HepG2 (cell line): ENCODE data around the gene SPRTN. TPM values are rescaled to one million over a fixed set of nuclear protein-coding genes. Genes with fewer than 3 reads are reported as not detected.

Experiments used
- ATAC-seq: fragments of 200-7000 bp; cut with Tn5 transposase; 3 replicates; pipeline ENCODE4 v1.9.1; 2020; ENCODE audit warnings: mild to moderate bottlenecking, moderate library complexity
- BruUV-seq: library from RNA; stranded (reverse); fragments of 400-500 nt; replicated peaks from 2 replicates; lab custom pipeline; 2021; lab: Mats Ljungman, UMichigan
- CTCF ChIA-PET: fragments of 300-600 bp; formaldehyde crosslinking; extraction: SDS; loops from one replicate; lab custom pipeline; 2021; ENCODE audit warnings: low total read pairs, inconsistent platforms, low intra/inter-chr PET ratio; lab: Yijun Ruan, JAX
- POLR2A ChIA-PET: fragments of 350-600 bp; sonication (Branson Sonifier 250); formaldehyde crosslinking; loops from one replicate; lab custom pipeline; 2020; ENCODE audit warnings: antibody characterized with exemption, inconsistent platforms; lab: Yijun Ruan, JAX
- DNase-seq: peaks from one replicate; pipeline ENCODE4 v3.0.0-alpha.2; 2015; ENCODE audit warnings: low spot score
- FAIRE-seq: peaks from 3 replicates; lab custom pipeline; 2011; peaks lifted over from hg19 to GRCh38; lab: Jason Lieb, UNC
- H2AFZ ChIP-seq: one replicate; pipeline ENCODE4 v1.6.1; 2011; ENCODE audit warnings: low read length, inconsistent platforms
- H3K27ac ChIP-seq: fragments of 300-600 bp; 3 replicates; pipeline ENCODE4 v1.8.0; 2011; ENCODE audit warnings: mixed run types, mild to moderate bottlenecking, mixed read lengths, low read length, inconsistent platforms; ENCODE audit not compliant: insufficient read depth; ENCODE audit errors: extremely low read length
- H3K27me3 ChIP-seq, 2 experiments: fragments of 200-600 bp in 1 of 2; 2 replicates in 1 of 2; 3 replicates in 1 of 2; pipeline versions ENCODE4 v1.6.0 to v1.8.0; 2011; ENCODE audit warnings: low read length in 2 of 2, mild to moderate bottlenecking in 2 of 2, moderate library complexity in 2 of 2, inconsistent platforms in 1 of 2; ENCODE audit not compliant: insufficient read depth in 2 of 2, control insufficient read depth in 1 of 2
- H3K36me3 ChIP-seq, 2 experiments: fragments of 200-600 bp in 1 of 2; replicated peaks in 1 of 2; 2 replicates in 1 of 2; 3 replicates in 1 of 2; pipeline versions ENCODE4 v1.5.1 to v1.8.0; 2011; ENCODE audit warnings: low read length in 2 of 2, inconsistent platforms in 1 of 2; ENCODE audit not compliant: insufficient read depth in 2 of 2, control insufficient read depth in 1 of 2
- H3K4me1 ChIP-seq: 2 replicates; pipeline ENCODE4 v1.5.1; 2012; ENCODE audit warnings: low read length, inconsistent platforms; ENCODE audit not compliant: insufficient read depth
- H3K4me2 ChIP-seq: 2 replicates; pipeline ENCODE4 v1.6.0; 2011; ENCODE audit warnings: low read depth, low read length, inconsistent platforms
- H3K4me3 ChIP-seq, 3 experiments: fragments of 200-600 bp in 1 of 3; sonication (generic), shearing (Covaris generic) in 1 of 3; replicated peaks in 1 of 3; 2 replicates each; pipeline ENCODE4 v1.5.1; 2011 to 2016; ENCODE audit warnings: low read length in 3 of 3, inconsistent platforms in 2 of 3, low read depth in 2 of 3, mild to moderate bottlenecking in 2 of 3, control low read depth in 1 of 3, mixed read lengths in 1 of 3; ENCODE audit not compliant: insufficient read depth in 1 of 3
- H3K79me2 ChIP-seq: one replicate; pipeline ENCODE4 v1.6.1; 2011; ENCODE audit warnings: low read length, inconsistent platforms; ENCODE audit not compliant: insufficient read depth
- H3K9ac ChIP-seq: 2 replicates; pipeline ENCODE4 v1.6.0; 2011; ENCODE audit warnings: mild to moderate bottlenecking, low read depth, low read length, inconsistent platforms; ENCODE audit not compliant: insufficient read depth
- H3K9me3 ChIP-seq: 2 replicates; pipeline ENCODE4 v1.5.1; 2012; ENCODE audit warnings: mild to moderate bottlenecking, low read length
- H4K20me1 ChIP-seq: 2 replicates; pipeline ENCODE4 v1.6.0; 2011; ENCODE audit warnings: inconsistent platforms, mild to moderate bottlenecking, low read length, moderate library complexity; ENCODE audit not compliant: insufficient read depth
- ARNTL ChIP-seq: sonication (generic); formaldehyde crosslinking; IDR thresholded peaks from 2 replicates; pipeline ENCODE4 v1.4.0; 2020; ENCODE audit warnings: mild to moderate bottlenecking, missing genetic modification reagents
- BHLHE40 ChIP-seq: IDR thresholded peaks from 2 replicates; pipeline ENCODE4 v1.6.1; 2011; ENCODE audit warnings: low read length, improper control_type of control experiment
- CBFB ChIP-seq: sonication (generic); formaldehyde crosslinking; IDR thresholded peaks from 2 replicates; pipeline ENCODE4 v1.4.0; 2020; ENCODE audit warnings: missing genetic modification reagents
- CBX5 ChIP-seq: sonication (generic); formaldehyde crosslinking; IDR thresholded peaks from 2 replicates; pipeline ENCODE4 v1.4.0; 2020; ENCODE audit warnings: missing genetic modification reagents, borderline replicate concordance
- CSRNP1 ChIP-seq: sonication (generic); formaldehyde crosslinking; IDR thresholded peaks from 2 replicates; pipeline ENCODE4 v1.8.1; 2023; ENCODE audit warnings: mild to moderate bottlenecking, missing genetic modification reagents
- FOXO1 ChIP-seq: sonication (generic); formaldehyde crosslinking; IDR thresholded peaks from 2 replicates; pipeline ENCODE4 v1.4.0; 2020; ENCODE audit warnings: missing genetic modification reagents
- HNRNPL ChIP-seq: fragments of 200-400 bp; formaldehyde crosslinking; IDR thresholded peaks from 2 replicates; pipeline ENCODE4 v1.6.1; 2017; ENCODE audit warnings: mild to moderate bottlenecking, low read depth, low read length
- HNRNPUL1 ChIP-seq: fragments of 200-400 bp; formaldehyde crosslinking; IDR thresholded peaks from 2 replicates; pipeline ENCODE4 v1.6.1; 2017; ENCODE audit warnings: low read depth, mild to moderate bottlenecking, low read length, moderate library complexity
- MIER3 ChIP-seq: IDR thresholded peaks from 2 replicates; pipeline ENCODE4 v1.6.1; 2016; ENCODE audit warnings: missing compliant biosample characterization, borderline replicate concordance
- NFE2L2 ChIP-seq: fragments of 150-350 bp; IDR thresholded peaks from 2 replicates; pipeline ENCODE4 v1.6.1; 2014; ENCODE audit warnings: low read length
- PBX2 ChIP-seq: IDR thresholded peaks from 2 replicates; pipeline ENCODE4 v1.6.1; 2016; ENCODE audit warnings: control low read depth
- SALL1 ChIP-seq: sonication (generic); formaldehyde crosslinking; IDR thresholded peaks from 2 replicates; pipeline ENCODE4 v1.8.0; 2022; ENCODE audit warnings: mild to moderate bottlenecking, missing genetic modification reagents
- STAT6 ChIP-seq: sonication (generic); formaldehyde crosslinking; IDR thresholded peaks from 2 replicates; pipeline ENCODE4 v1.4.0; 2020; ENCODE audit warnings: missing genetic modification reagents, mild to moderate bottlenecking, borderline replicate concordance
- ZMYM2 ChIP-seq: sonication (generic); formaldehyde crosslinking; IDR thresholded peaks from 2 replicates; pipeline ENCODE4 v1.8.0; 2022; ENCODE audit warnings: mild to moderate bottlenecking, missing genetic modification reagents
- ZNF382 ChIP-seq: sonication (generic); formaldehyde crosslinking; IDR thresholded peaks from 2 replicates; pipeline ENCODE4 v1.5.0; 2020; ENCODE audit warnings: missing genetic modification reagents, mild to moderate bottlenecking, borderline replicate concordance
- ZNF749 ChIP-seq: sonication (generic); formaldehyde crosslinking; IDR thresholded peaks from 2 replicates; pipeline ENCODE4 v1.8.0; 2022; ENCODE audit warnings: mild to moderate bottlenecking, missing genetic modification reagents, moderate library complexity, borderline replicate concordance
- WGBS: methylation state at CpG from one replicate; pipeline ENCODE4 v1.1.6; 2017; ENCODE audit warnings: low lambda C conversion rate; 5-methylcytosine and 5-hydroxymethylcytosine counted together
- in situ Hi-C: cut with HindIII; loops from 2 replicates; pipeline ENCODE4 v1.10.0; 2017; ENCODE audit warnings: low pct_unique_long_range_greater_than_20kb; ENCODE audit not compliant: extremely low pct_ligation_motif_present
- intact Hi-C: fragments of 100-400 bp; cut with micrococcal nuclease; formaldehyde crosslinking; loops from one replicate; pipeline ENCODE4 v1.10.0; 2022; ENCODE audit not compliant: unreplicated experiment
- polyA plus RNA-seq, 8 experiments: library from polyadenylated mRNA; depleted of rRNA in 3 of 8; stranded (reverse) in 7 of 8; unstranded in 1 of 8; fragments of >200 nt; fragmentation: Illumina TruSeq in 4 of 8; extraction: Trizol in 4 of 8; gene quantifications; 2 replicates each; pipeline versions ENCODE4 v1.2.1 to v1.2.3, GENCODE V29; 2011 to 2016; ENCODE audit warnings: low read depth in 4 of 8, missing spikeins in 1 of 8, mixed read lengths in 1 of 8; ENCODE audit not compliant: insufficient read depth in 1 of 8
- total RNA-seq, 5 experiments: library from RNA; depleted of rRNA; stranded (reverse); fragments of >200 nt; fragmentation: Illumina TruSeq; extraction: Trizol; gene quantifications; 2 replicates each; pipeline ENCODE4 v1.2.3, GENCODE V29; 2016; ENCODE audit warnings: low read depth in 1 of 5
- TF ChIP-seq, protein P1 (sequence below), 2 experiments: IDR thresholded peaks; 2 replicates each; pipeline ENCODE4 v1.6.1; 2011 to 2012; ENCODE audit warnings: low read length in 2 of 2, borderline replicate concordance in 1 of 2, low read depth in 1 of 2, mild to moderate bottlenecking in 1 of 2, moderate library complexity in 1 of 2

SPRTN gene
- total and polyA plus RNA-seq, 2 of the 13 experiments (the other 11 are each of a cell fraction or from before 2014, with no cell fraction given) = 4.2 to 15.2 TPM

DNA sequence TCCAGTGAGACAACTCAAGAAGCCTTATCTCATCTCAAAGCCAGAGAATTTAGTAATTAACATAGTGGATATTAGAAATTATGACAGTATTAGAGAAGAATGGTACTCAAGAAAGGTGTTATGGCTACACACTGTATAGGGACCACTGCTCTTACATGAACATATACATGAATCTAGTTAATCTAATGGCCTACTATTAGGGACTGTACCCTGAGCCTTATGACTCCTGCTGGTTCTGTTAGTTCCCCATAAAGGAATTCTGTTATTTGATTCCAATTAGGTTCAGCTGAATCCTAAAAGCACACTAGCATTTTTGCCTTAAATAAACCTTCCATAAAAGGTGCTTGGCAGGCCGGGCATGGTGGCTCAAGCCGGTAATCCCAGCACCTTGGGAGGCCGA, 44.3 kb downstream of the SPRTN start:
- peaks cover 2 to 21% of the 10 kb centered on the region in 2 experiments; a peak in 4 of 5 replicates for H3K36me3 ChIP-seq
- no peak overlapping the region for H3K27ac ChIP-seq
- H2AFZ ChIP-seq = no peak overlapping the region
- FAIRE-seq (no peak), ATAC-seq (no peak), DNase-seq (no peak)
- H3K4me2 ChIP-seq = no peak overlapping the region
- 100% methylated on average over 3 of the region's 3 CpGs for WGBS
- no peaks in the 10 kb centered on the region for H3K27me3 ChIP-seq
- POLR2A ChIA-PET = no interaction called here
- peaks cover 47% of the 10 kb centered on the region for H3K4me1 ChIP-seq
- no peaks in the 10 kb centered on the region for H3K9me3 ChIP-seq
- no peak overlapping the region for H3K4me3 ChIP-seq
- H4K20me1 ChIP-seq = peaks cover 77% of the 10 kb centered on the region
- H3K9ac ChIP-seq = no peak overlapping the region
- H3K79me2 ChIP-seq = peaks cover 96% of the 10 kb centered on the region
- in situ Hi-C loops (no loop called here), intact Hi-C loops (loop anchor here (5.0 kb wide), 1 partner anchor 35 kb away; no protein-coding TSS in a partner anchor)
- no TSS peak for BruUV-seq
- CTCF ChIA-PET = no interaction called here
- TF ChIP-seq MIER3 (CRISPR knock-in tag) (no peak), SALL1 (CRISPR knock-in tag) (no peak), ARNTL (no peak), CBX5 (CRISPR knock-in tag) (no peak), BHLHE40 (no peak), ZMYM2 (no peak), ZNF382 (no peak), CSRNP1 (no peak), NFE2L2 (no peak), ZNF749 (no peak), FOXO1 (CRISPR knock-in tag) (no peak), CBFB (no peak), HNRNPL (no peak), PBX2 (CRISPR knock-in tag) (no peak), HNRNPUL1 (no peak), STAT6 (CRISPR knock-in tag) (no peak)
- TF ChIP-seq, protein P1, sequence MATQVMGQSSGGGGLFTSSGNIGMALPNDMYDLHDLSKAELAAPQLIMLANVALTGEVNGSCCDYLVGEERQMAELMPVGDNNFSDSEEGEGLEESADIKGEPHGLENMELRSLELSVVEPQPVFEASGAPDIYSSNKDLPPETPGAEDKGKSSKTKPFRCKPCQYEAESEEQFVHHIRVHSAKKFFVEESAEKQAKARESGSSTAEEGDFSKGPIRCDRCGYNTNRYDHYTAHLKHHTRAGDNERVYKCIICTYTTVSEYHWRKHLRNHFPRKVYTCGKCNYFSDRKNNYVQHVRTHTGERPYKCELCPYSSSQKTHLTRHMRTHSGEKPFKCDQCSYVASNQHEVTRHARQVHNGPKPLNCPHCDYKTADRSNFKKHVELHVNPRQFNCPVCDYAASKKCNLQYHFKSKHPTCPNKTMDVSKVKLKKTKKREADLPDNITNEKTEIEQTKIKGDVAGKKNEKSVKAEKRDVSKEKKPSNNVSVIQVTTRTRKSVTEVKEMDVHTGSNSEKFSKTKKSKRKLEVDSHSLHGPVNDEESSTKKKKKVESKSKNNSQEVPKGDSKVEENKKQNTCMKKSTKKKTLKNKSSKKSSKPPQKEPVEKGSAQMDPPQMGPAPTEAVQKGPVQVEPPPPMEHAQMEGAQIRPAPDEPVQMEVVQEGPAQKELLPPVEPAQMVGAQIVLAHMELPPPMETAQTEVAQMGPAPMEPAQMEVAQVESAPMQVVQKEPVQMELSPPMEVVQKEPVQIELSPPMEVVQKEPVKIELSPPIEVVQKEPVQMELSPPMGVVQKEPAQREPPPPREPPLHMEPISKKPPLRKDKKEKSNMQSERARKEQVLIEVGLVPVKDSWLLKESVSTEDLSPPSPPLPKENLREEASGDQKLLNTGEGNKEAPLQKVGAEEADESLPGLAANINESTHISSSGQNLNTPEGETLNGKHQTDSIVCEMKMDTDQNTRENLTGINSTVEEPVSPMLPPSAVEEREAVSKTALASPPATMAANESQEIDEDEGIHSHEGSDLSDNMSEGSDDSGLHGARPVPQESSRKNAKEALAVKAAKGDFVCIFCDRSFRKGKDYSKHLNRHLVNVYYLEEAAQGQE (IDR thresholded peaks at IDR 0.05; ENCODE audit: borderline replicate concordance in 1 of 2, low read depth in 1 of 2, low read length in 2 of 2) = no peak
